GM19238 (cell line): Measurements from ENCODE around the gene CENPX.
A peak's percentile ranks its signal among the peaks of the same experiment; 100 is the strongest.
"Not testable (repeated sequence)": the region's sequence is repeated elsewhere in the genome, so short reads cannot be mapped to it uniquely, and the experiment has no call there.

Experiments
- DNase-seq: peaks from one replicate; pipeline ENCODE4 v3.0.0; 2011; ENCODE audit warnings: low spot score; ENCODE audit not compliant: insufficient read length

Gene CENPX

GRCh38 chr17:82039695-82040299, 17.1 kb upstream of the CENPX start:
- DNase-seq = no peak

GRCh38 chr17:82038796-82039409, 16.2 kb upstream of the CENPX start:
- not testable (repeated sequence) for DNase-seq

- DNase-seq = no peak
These were observed 15.2 kb upstream of the CENPX start for GRCh38 chr17:82037889-82038195.

GRCh38 chr17:82037092-82037888, 14.6 kb upstream of the CENPX start, which contains the start of gene DCXR:
TSS of gene DCXR (minus strand) at chr17:82037697. CDS start at chr17:82037682, 15 bp downstream.
- DNase-seq = peak; percentile 100

GRCh38 chr17:82036634-82037091, 14.0 kb upstream of the CENPX start:
- DNase-seq = no peak

GRCh38 chr17:82035956-82036633, 13.4 kb upstream of the CENPX start:
- no peak for DNase-seq

- no peak for DNase-seq
These were observed 12.8 kb upstream of the CENPX start for GRCh38 chr17:82035488-82035887.

GRCh38 chr17:82034371-82035011, 11.8 kb upstream of the CENPX start:
- no peak for DNase-seq

GRCh38 chr17:82033359-82034085, 10.8 kb upstream of the CENPX start:
- no peak for DNase-seq

- DNase-seq = no peak
These were observed 9.4 kb upstream of the CENPX start for GRCh38 chr17:82031885-82032627.

- peak; percentile 60 for DNase-seq
These were observed 8.7 kb upstream of the CENPX start, which contains the start of gene RAC3 for GRCh38 chr17:82031303-82031884. TSS of gene RAC3 (plus strand) at chr17:82031678. CDS start at chr17:82031762, 84 bp downstream.

- DNase-seq = peak; percentile 82
These were observed 8.0 kb upstream of the CENPX start for GRCh38 chr17:82030470-82031302.

GRCh38 chr17:82029990-82030469, 7.4 kb upstream of the CENPX start:
- DNase-seq = no peak

GRCh38 chr17:82029391-82029790, 6.7 kb upstream of the CENPX start:
- DNase-seq = no peak

- DNase-seq = no peak
These were observed 6.3 kb upstream of the CENPX start for GRCh38 chr17:82028966-82029365.

GRCh38 chr17:82028246-82028645, 5.6 kb upstream of the CENPX start:
- no peak for DNase-seq

- no peak for DNase-seq
These were observed 2.9 kb upstream of the CENPX start for GRCh38 chr17:82025401-82026107.

- no peak for DNase-seq
These were observed 2.2 kb upstream of the CENPX start for GRCh38 chr17:82024859-82025258.
